Astrocyte of the spinal cord (primary cell): ENCODE results near the gene GP1BA.
A peak's percentile ranks its signal among the peaks of the same experiment; 100 is the strongest.

Experiments
- DNase-seq: peaks from one replicate; pipeline ENCODE4 v3.0.0; 2011; ENCODE audit warnings: low read depth, low spot score
- H3K4me3 ChIP-seq: 2 replicates; pipeline ENCODE4 v1.5.1; 2011; ENCODE audit warnings: low read depth, mild to moderate bottlenecking, low read length, moderate library complexity
- CTCF ChIP-seq: IDR thresholded peaks from 2 replicates; pipeline ENCODE4 v1.5.1; 2012; ENCODE audit warnings: low read depth, mild to moderate bottlenecking, low read length, inconsistent platforms
- in situ Hi-C: cut with HindIII; loops from 2 replicates; pipeline ENCODE4 v1.10.0; 2017; ENCODE audit warnings: low sequenced_read_pairs

GP1BA gene

GRCh38 chr17:4944554-4945175, 12.6 kb downstream of the GP1BA start:
- no peak for TF ChIP-seq CTCF
- in situ Hi-C loops, result no loop called here
- DNase-seq, result no peak
- H3K4me3 ChIP-seq, result no peak overlapping the region

GRCh38 chr17:4945176-4945943, 13.3 kb downstream of the GP1BA start:
- peak; percentile 86 for DNase-seq
- no peak for TF ChIP-seq CTCF
- in situ Hi-C loops, result no loop called here
- no peak overlapping the region for H3K4me3 ChIP-seq

- no peak for TF ChIP-seq CTCF
- peak overlapping the region; percentile 96 for H3K4me3 ChIP-seq
- in situ Hi-C loops, result no loop called here
- DNase-seq, result no peak
Measured at GRCh38 chr17:4945944-4946280, 13.8 kb downstream of the GP1BA start.

GRCh38 chr17:4946312-4946976, 14.4 kb downstream of the GP1BA start:
- no peak for DNase-seq
- peak overlapping the region; percentile 96 for H3K4me3 ChIP-seq
- in situ Hi-C loops, result no loop called here
- TF ChIP-seq CTCF, result no peak

- in situ Hi-C loops, result no loop called here
- DNase-seq, result no peak
- peak overlapping the region; percentile 96 for H3K4me3 ChIP-seq
- no peak for TF ChIP-seq CTCF
Measured at GRCh38 chr17:4947010-4947410, 14.9 kb downstream of the GP1BA start.

- DNase-seq, result peak; percentile 57
- peak overlapping the region; percentile 96 for H3K4me3 ChIP-seq
- TF ChIP-seq CTCF, result no peak
- in situ Hi-C loops, result no loop called here
Measured at GRCh38 chr17:4947411-4948165, 15.5 kb downstream of the GP1BA start.
